Natural killer cell (primary cell): ENCODE data around the gene FCMR. TPM values are rescaled to one million over a fixed set of nuclear protein-coding genes. Genes with fewer than 3 reads are reported as not detected.
"Not testable (repeated sequence)": the region's sequence is repeated elsewhere in the genome, so short reads cannot be mapped to it uniquely, and the experiment has no call there.

Source experiments
- ATAC-seq, 3 donors: fragments of 150-1000 bp in 2 of 3; fragments of 200-7000 bp in 1 of 3; cut with Tn5 transposase; 1 replicate in 1 of 3; 2 replicates in 2 of 3; pipeline ENCODE4 v1.10.0; 2021; ENCODE audit warnings: mild to moderate bottlenecking in 2 of 3, moderate library complexity in 2 of 3
- DNase-seq, 2 donors: peaks; one replicate each; pipeline versions ENCODE4 v3.0.0 to v3.0.0-alpha.2; 2013 to 2021; ENCODE audit warnings: mixed read lengths in 1 of 2
- H3K27ac ChIP-seq: one replicate; pipeline ENCODE4 v1.5.1; 2013; ENCODE audit warnings: mild to moderate bottlenecking, low read length
- H3K27me3 ChIP-seq: one replicate; pipeline ENCODE4 v1.6.1; 2013; ENCODE audit warnings: low read length; ENCODE audit not compliant: control insufficient read depth, insufficient read depth
- H3K36me3 ChIP-seq: one replicate; pipeline ENCODE4 v1.6.1; 2013; ENCODE audit warnings: low read length; ENCODE audit not compliant: control insufficient read depth, insufficient read depth
- H3K4me1 ChIP-seq: one replicate; pipeline ENCODE4 v1.6.1; 2013; ENCODE audit warnings: low read length; ENCODE audit not compliant: control insufficient read depth, insufficient read depth
- H3K4me3 ChIP-seq: one replicate; pipeline ENCODE4 v1.5.1; 2013; ENCODE audit warnings: low read length
- H3K9me3 ChIP-seq: one replicate; pipeline ENCODE4 v1.6.1; 2013; ENCODE audit warnings: low read length; ENCODE audit not compliant: control insufficient read depth, insufficient read depth
- H3K27ac Mint-ChIP-seq, 2 donors: one replicate each; pipeline ENCODE4 v1.8.0; 2022; ENCODE audit warnings: mild to moderate bottlenecking in 2 of 2, mixed read lengths in 2 of 2, moderate library complexity in 1 of 2
- H3K27me3 Mint-ChIP-seq, 2 donors: one replicate each; pipeline ENCODE4 v1.8.0; 2022; ENCODE audit warnings: low read depth in 2 of 2, mixed read lengths in 2 of 2
- H3K36me3 Mint-ChIP-seq: one replicate; pipeline ENCODE4 v1.8.0; 2022; ENCODE audit warnings: mixed read lengths
- H3K4me1 Mint-ChIP-seq, 2 donors: one replicate each; pipeline ENCODE4 v1.8.0; 2022; ENCODE audit warnings: mixed read lengths in 2 of 2
- H3K4me3 Mint-ChIP-seq: one replicate; pipeline ENCODE4 v1.8.0; 2022; ENCODE audit warnings: mild to moderate bottlenecking, moderate library complexity, mixed read lengths
- H3K9me3 Mint-ChIP-seq, 2 donors: one replicate each; pipeline ENCODE4 v1.8.0; 2022; ENCODE audit warnings: mixed read lengths in 2 of 2
- WGBS: methylation state at CpG from one replicate; pipeline ENCODE4 v1.1.7; 2013; ENCODE audit warnings: missing lambda C conversion rate; ENCODE audit not compliant: insufficient coverage; 5-methylcytosine and 5-hydroxymethylcytosine counted together
- intact Hi-C: fragments of 100-400 bp; cut with micrococcal nuclease; formaldehyde crosslinking; loops from one replicate; pipeline ENCODE4 v1.14.2; 2022
- total RNA-seq, 4 donors: library from RNA; stranded (reverse); fragments of 120-200 nt in 1 of 4; gene quantifications; one replicate each; pipeline versions ENCODE4 v1.2.3 to v1.2.4, GENCODE V29; 2013 to 2022
- TF ChIP-seq, protein P1 (sequence below): fragments of 200-600 bp; IDR thresholded peaks from one replicate; pipeline ENCODE4 v1.8.0; 2022; ENCODE audit warnings: antibody characterized with exemption

The FCMR gene
- total RNA-seq, 3 donors from 2014 or later (not counting 1 experiment from before 2014, with no cell fraction given): 157 to 178 (median 177) TPM

- DNase-seq (peak; percentile 80 to 84), ATAC-seq (peak; percentile 68 to 86 (median 85))
- H3K27ac ChIP-seq: peak overlapping the region; percentile 93
- Mint-ChIP-seq H3K27ac (no peak overlapping the region), H3K4me3 (no peak overlapping the region), H3K36me3 (no peaks in the 10 kb centered on the region), H3K4me1 (peaks cover 9 to 17% of the 10 kb centered on the region in 2 donors), H3K27me3 (no peaks in the 10 kb centered on the region), H3K9me3 (no peaks in the 10 kb centered on the region)
- H3K4me1 ChIP-seq: peaks cover 78% of the 10 kb centered on the region
- intact Hi-C loops: loop anchor here (2.0 to 10.0 kb wide), 2 partner anchors 14 to 400 kb away; partner anchors contain the start of gene CD55
- WGBS: 24% methylated on average over 11 of the region's 11 CpGs
- H3K4me3 ChIP-seq: no peak overlapping the region
- H3K36me3 ChIP-seq: no peaks in the 10 kb centered on the region
- no peaks in the 10 kb centered on the region for H3K27me3 ChIP-seq
- TF ChIP-seq, protein P1, sequence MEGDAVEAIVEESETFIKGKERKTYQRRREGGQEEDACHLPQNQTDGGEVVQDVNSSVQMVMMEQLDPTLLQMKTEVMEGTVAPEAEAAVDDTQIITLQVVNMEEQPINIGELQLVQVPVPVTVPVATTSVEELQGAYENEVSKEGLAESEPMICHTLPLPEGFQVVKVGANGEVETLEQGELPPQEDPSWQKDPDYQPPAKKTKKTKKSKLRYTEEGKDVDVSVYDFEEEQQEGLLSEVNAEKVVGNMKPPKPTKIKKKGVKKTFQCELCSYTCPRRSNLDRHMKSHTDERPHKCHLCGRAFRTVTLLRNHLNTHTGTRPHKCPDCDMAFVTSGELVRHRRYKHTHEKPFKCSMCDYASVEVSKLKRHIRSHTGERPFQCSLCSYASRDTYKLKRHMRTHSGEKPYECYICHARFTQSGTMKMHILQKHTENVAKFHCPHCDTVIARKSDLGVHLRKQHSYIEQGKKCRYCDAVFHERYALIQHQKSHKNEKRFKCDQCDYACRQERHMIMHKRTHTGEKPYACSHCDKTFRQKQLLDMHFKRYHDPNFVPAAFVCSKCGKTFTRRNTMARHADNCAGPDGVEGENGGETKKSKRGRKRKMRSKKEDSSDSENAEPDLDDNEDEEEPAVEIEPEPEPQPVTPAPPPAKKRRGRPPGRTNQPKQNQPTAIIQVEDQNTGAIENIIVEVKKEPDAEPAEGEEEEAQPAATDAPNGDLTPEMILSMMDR: no peak
- no peaks in the 10 kb centered on the region for H3K9me3 ChIP-seq
These were observed 3.5 kb upstream of the FCMR start for GRCh38 chr1:206925106-206925736.

GRCh38 chr1:206924592-206925105, 2.9 kb upstream of the FCMR start:
- H3K27ac ChIP-seq: peak overlapping the region; percentile 93
- peaks cover 76% of the 10 kb centered on the region for H3K4me1 ChIP-seq
- Mint-ChIP-seq H3K4me1 (peaks cover 4 to 17% of the 10 kb centered on the region in 2 donors), H3K27ac (no peak overlapping the region), H3K36me3 (no peaks in the 10 kb centered on the region), H3K4me3 (no peak overlapping the region), H3K9me3 (no peaks in the 10 kb centered on the region), H3K27me3 (no peaks in the 10 kb centered on the region)
- intact Hi-C loops: loop anchor here (2.0 to 10.0 kb wide), 4 partner anchors 14 to 400 kb away; partner anchors contain the start of gene CD55
- ATAC-seq (peak; percentile 1 to 4 (median 3)), DNase-seq (peak; percentile 43 to 47)
- no peak overlapping the region for H3K4me3 ChIP-seq
- H3K36me3 ChIP-seq: no peaks in the 10 kb centered on the region
- TF ChIP-seq, protein P1: no peak
- no peaks in the 10 kb centered on the region for H3K9me3 ChIP-seq
- WGBS: 38% methylated on average over 8 of the region's 8 CpGs
- H3K27me3 ChIP-seq: no peaks in the 10 kb centered on the region

DNA sequence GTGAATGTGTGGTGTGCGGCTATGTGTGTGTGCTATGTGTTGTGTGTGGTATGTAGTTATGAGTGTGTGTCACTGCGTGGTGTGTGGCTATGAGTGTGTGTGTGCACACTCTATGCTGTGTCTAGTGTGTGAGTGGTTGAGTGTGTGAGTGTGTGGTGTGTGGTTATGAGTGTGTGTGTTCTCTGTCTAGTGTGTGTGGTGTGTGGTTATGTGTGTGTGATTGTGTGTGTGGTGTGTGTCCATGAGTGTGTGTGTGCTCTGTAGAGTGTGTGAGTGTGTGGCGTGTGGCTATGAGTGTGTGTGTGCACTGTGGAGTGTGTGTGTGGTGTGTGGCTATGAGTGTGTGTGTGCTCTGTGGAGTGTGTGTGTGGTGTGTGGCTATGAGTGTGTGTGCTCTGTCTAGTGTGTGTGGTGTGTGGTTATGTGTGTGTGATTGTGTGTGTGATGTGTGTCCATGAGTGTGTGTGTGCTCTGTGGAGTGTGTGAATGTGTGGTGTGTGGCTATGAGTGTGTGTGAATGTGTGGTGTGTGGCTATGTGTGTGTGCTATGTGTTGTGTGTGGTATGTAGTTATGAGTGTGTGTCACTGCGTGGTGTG, 2.3 kb upstream of the FCMR start:
- H3K4me1 Mint-ChIP-seq: peaks cover 1 to 15% of the 10 kb centered on the region in 2 donors
- peak overlapping the region; percentile 93 for H3K27ac ChIP-seq
- not testable (repeated sequence) for H3K27me3 ChIP-seq, ATAC-seq, H3K36me3 Mint-ChIP-seq, DNase-seq, H3K4me3 Mint-ChIP-seq, H3K36me3 ChIP-seq, H3K9me3 Mint-ChIP-seq, H3K27me3 Mint-ChIP-seq, H3K27ac Mint-ChIP-seq, H3K4me3 ChIP-seq, H3K9me3 ChIP-seq
- 86% methylated on average over 3 of the region's 4 CpGs for WGBS
- intact Hi-C loops: loop anchor here (2.0 to 10.0 kb wide), 4 partner anchors 13 to 401 kb away; partner anchors contain the start of gene CD55
- H3K4me1 ChIP-seq: peaks cover 78% of the 10 kb centered on the region
